IPS-15b (cell line): ENCODE measurements around the gene EVPL.

Experiments used
- H3K27me3 ChIP-seq: one replicate; pipeline ENCODE4 v1.6.1; 2013; ENCODE audit warnings: low read length; ENCODE audit not compliant: control insufficient read depth, insufficient read depth
- H3K36me3 ChIP-seq: one replicate; pipeline ENCODE4 v1.6.1; 2013; ENCODE audit warnings: low read length; ENCODE audit not compliant: control insufficient read depth, insufficient read depth
- H3K4me1 ChIP-seq: one replicate; pipeline ENCODE4 v1.6.1; 2013; ENCODE audit warnings: mild to moderate bottlenecking, low read length; ENCODE audit not compliant: control insufficient read depth, insufficient read depth
- H3K4me3 ChIP-seq: one replicate; pipeline ENCODE4 v1.5.1; 2013; ENCODE audit warnings: low read depth, low read length
- H3K9ac ChIP-seq: one replicate; pipeline ENCODE4 v1.6.1; 2013; ENCODE audit warnings: low read depth, mild to moderate bottlenecking, low read length
- H3K9me3 ChIP-seq: one replicate; pipeline ENCODE4 v1.6.1; 2013; ENCODE audit warnings: mild to moderate bottlenecking, low read length; ENCODE audit not compliant: control insufficient read depth, insufficient read depth

EVPL gene

DNA sequence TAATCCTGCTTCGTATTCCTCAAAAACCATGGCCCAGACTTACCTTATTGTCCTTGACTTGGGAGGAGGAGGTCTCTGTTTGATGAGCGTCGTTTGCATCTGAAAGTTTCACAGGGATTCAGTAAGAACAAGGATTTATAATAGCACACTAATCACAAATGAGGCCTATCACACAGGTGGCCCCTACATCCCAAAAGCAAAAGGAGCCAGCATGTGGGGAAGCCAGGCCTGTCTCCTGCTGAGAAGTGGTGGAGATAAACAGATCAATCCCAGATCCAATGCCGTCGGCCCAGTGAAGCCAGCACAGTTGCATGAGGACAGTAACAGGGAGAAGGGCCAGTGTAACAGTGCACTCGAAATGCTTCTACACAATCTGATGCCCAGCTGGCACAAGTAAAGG, 13.3 kb upstream of the EVPL start:
- Histone ChIP-seq H3K4me3 (no peak overlapping the region), H3K4me1 (peaks cover 6% of the 10 kb centered on the region), H3K36me3 (peaks cover 46% of the 10 kb centered on the region)

DNA sequence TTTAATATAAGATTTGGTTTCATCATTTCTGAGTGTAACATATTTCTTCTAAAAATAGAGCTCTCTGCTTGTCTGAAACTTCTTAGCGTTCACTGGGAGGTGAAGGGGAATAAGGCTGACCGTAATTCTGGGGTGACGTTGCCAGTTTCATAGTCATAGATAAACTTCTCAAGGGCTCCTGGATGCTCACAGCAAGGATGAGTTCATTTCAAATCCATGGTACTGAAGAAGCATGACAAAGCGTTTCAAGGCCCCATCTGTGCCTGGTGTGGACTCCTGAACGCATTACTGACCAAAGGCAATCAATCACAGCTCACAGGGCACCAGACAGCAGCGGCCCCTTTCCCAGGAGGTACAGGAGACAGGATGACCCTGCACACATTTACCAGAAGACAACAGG, 12.0 kb upstream of the EVPL start:
- Histone ChIP-seq H3K4me1 (peaks cover 6% of the 10 kb centered on the region), H3K36me3 (peaks cover 37% of the 10 kb centered on the region), H3K4me3 (no peak overlapping the region), H3K27me3 (no peaks in the 10 kb centered on the region), H3K9ac (no peak overlapping the region), H3K9me3 (no peaks in the 10 kb centered on the region)

More for the DNA sequence above, 13.3 kb upstream of the EVPL start:
- Histone ChIP-seq H3K9me3 (no peaks in the 10 kb centered on the region), H3K27me3 (no peaks in the 10 kb centered on the region), H3K9ac (no peak overlapping the region)

DNA sequence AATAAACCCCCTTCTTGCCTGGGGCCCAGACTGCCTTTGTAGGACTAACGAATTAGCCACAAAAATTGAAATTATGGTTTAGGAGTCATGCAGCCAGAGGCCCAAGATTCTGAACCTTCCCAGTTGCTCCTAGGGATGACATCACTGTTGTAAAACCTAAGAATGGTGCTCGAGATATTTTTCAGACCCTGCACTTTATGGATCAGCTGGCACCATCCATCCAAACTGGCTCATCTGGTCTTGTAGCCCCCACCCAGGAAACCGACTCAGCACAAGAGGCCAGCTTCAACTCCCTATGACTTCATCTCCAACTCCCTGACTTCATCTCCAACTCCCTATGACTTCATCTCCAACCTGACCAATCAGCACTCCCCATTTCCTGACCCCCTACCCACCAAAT, 10.9 kb upstream of the EVPL start:
- peaks cover 26% of the 10 kb centered on the region for H3K36me3 ChIP-seq
- peaks cover 6% of the 10 kb centered on the region for H3K4me1 ChIP-seq
- no peaks in the 10 kb centered on the region for H3K9me3 ChIP-seq
- no peak overlapping the region for H3K4me3 ChIP-seq
- H3K9ac ChIP-seq, result no peak overlapping the region
- no peaks in the 10 kb centered on the region for H3K27me3 ChIP-seq

DNA sequence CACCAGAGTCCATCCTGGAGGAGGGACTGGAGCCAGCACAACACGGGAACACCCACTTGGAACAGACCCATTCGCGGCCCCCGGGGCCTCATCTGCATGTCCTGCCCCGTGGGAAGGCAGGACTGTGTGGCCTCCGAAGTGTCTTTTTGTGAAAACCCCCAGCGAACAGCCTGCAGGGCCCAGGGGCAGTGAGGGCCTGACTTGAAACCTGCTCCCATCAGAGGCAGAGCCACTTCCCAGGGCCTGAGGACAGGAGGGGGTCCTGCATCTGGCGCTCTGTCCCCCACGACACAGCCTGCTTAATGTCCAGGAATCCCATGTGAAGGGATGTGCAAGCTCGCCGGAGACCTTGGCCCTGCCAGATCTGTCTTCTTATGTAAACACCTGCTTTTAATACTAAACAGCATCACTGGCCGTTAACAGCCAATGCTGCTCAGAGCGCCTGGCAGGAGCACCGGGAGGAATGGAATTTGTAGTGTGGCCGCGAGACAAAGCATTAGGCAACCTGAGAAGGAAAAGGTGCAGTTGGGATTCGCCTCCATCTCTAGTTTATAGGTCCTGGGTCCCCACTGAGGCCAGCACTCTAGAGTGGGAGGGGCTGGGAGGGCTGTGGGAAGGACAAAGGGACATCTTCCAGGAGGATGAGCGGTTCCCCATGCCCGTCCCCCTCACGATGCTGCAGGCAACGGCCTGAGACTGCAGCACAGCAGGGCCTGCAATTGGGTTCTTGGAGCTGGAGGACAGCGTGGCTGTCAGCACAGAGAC, 9.6 kb upstream of the EVPL start:
- H3K9ac ChIP-seq, result no peak overlapping the region
- H3K9me3 ChIP-seq, result no peaks in the 10 kb centered on the region
- H3K36me3 ChIP-seq, result peaks cover 22% of the 10 kb centered on the region

DNA sequence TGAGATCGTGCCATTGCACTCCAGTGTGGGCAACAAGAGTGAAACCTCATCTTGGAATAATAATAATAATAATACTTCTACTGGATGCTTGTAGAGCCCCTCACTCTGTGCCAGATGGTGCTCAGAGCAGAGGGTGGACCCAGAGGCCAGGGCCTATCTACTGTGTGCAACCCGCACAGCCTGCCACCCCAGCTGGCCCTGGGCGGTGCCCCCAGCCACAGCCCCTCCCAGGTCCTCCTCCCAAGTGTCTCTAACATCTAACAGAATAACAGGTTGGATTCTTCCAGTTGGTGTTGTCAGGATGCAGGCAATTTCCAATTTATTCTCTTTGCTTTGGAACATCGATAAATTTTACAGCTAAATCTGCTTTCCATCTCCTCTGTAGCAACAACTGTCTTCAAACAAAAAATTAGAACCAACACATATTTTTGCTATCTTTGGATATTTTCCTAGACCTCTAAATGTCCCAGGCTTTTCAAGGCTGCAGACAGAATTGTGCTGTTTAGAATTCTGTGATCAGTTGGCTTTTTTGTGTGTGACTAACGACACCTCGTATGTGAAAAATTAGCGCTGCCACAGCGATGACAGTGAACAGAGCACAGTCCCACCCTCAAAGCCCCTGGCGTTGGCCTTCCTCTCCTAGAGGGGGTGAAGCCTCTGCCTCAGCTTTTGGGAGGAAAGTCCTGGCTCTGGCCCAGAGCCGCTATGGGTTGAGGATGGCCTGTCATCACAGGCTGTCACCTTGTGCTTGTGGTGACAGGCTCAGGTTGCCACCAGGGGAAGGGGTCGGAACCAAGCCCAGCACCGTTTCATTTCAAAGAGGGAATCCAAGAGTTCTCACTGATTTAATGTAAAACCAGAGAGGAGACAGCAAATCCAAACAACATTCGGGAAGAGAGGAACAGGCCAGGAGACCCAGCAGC, 7.6 kb upstream of the EVPL start:
- Histone ChIP-seq H3K4me3 (no peak overlapping the region), H3K27me3 (no peaks in the 10 kb centered on the region), H3K9ac (no peak overlapping the region), H3K4me1 (peaks cover 2% of the 10 kb centered on the region), H3K9me3 (no peaks in the 10 kb centered on the region), H3K36me3 (peaks cover 3% of the 10 kb centered on the region)

More for the DNA sequence above, 9.6 kb upstream of the EVPL start:
- Histone ChIP-seq H3K27me3 (no peaks in the 10 kb centered on the region), H3K4me1 (peaks cover 6% of the 10 kb centered on the region), H3K4me3 (no peak overlapping the region)

DNA sequence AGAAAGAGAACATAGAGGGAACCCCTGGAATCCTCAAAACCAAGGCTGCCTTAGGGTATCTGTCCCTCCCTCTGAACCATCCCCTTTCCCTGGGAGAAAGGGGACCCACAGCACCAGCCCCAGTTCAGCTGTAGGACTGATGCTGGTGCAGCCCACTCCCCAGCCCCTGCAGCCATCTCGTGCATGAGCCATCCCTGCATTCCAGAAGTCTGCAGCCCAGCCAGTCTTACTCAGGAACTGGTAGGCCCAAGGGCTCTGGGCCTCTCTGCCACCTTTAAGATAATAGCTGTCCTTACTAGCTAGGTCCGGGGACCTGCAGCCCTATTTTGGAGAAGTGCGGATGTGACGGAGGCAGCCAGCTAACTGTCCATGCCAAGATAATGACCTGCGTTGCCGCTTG, 6.0 kb upstream of the EVPL start:
- H3K9me3 ChIP-seq, result no peaks in the 10 kb centered on the region
- peaks cover 4% of the 10 kb centered on the region for H3K4me1 ChIP-seq
- H3K4me3 ChIP-seq, result no peak overlapping the region
- H3K36me3 ChIP-seq, result no peaks in the 10 kb centered on the region
- no peaks in the 10 kb centered on the region for H3K27me3 ChIP-seq
- no peak overlapping the region for H3K9ac ChIP-seq

DNA sequence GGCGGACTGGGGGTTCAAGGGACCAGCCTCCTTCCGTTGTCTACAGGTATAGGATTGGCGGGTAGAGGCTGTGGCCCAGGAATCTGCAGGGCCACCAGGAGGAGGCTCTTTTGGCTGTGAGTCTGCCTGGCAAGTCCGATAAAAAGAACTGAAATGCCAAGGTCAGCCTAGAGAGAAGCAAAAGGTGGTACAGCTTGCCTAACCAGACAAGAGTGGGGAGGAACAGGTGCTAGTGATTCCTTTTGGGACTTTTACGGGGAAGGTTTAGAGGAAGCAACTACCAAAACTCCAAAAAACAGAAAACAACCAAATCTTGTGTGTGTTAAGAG, 5.6 kb upstream of the EVPL start:
- Histone ChIP-seq H3K9ac (no peak overlapping the region), H3K4me1 (peaks cover 4% of the 10 kb centered on the region), H3K27me3 (no peaks in the 10 kb centered on the region), H3K9me3 (no peaks in the 10 kb centered on the region), H3K4me3 (no peak overlapping the region), H3K36me3 (no peaks in the 10 kb centered on the region)

DNA sequence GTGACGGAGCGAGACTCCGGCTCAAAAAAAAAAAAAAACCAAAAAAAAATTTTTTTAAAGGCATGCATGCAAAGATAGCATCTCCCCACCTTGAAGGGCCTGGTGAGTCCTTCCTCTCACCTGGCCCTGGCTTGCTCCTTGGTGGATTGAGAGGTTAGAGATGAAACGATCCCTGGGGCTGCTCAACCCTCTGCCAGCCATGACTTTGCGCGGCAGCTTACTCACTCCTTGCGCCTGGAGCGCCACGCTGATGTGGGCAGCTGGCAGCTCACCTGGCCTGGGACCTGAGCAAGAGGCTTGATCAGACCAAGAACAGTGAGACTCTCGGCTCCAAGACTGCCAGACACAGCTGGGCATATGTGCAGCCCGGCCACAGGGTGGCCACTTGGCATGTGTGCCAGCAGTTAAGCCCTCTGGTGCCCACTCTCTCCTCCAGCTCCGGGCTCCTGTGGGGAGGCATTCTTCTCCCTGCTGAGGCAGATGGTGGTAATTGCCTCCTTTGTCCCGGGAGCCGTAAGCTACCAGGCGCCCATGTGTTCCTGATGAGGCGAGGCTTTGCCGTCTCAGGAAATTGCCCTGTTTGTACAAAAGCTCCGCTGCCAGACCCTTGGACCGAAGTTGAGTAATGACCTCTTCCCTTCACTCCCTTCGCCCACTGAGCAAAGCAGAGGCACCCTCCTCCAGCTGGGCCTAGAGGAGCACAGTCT, 5.1 kb upstream of the EVPL start:
- no peaks in the 10 kb centered on the region for H3K9me3 ChIP-seq
- H3K4me1 ChIP-seq, result peaks cover 4% of the 10 kb centered on the region
- H3K4me3 ChIP-seq, result no peak overlapping the region
- no peak overlapping the region for H3K9ac ChIP-seq
- no peaks in the 10 kb centered on the region for H3K27me3 ChIP-seq
- H3K36me3 ChIP-seq, result no peaks in the 10 kb centered on the region

DNA sequence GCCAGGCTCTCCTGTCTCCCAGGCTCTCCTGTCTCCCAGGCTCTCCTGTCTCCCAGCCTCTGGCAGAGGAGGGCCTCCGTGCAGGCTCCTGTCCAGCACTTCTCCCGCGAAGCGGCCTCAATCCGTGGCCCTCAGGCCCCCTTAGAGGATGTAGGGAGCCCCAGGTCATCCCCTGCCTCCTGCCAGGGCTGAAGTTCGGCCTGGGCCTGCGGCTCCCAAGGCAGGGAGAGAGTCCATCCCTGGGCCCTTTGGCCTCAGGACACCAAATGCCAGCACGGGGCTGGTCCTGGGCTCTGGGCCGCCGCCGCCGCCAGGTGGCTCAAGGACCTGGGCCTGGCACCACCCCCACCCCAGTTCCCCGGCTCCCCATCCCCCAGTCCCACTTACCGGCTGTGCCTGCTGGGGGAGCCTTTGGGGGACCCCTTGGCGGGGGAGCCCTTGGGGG, 370 bp downstream of the EVPL start:
- Histone ChIP-seq H3K36me3 (no peaks in the 10 kb centered on the region), H3K4me3 (no peak overlapping the region), H3K9me3 (no peaks in the 10 kb centered on the region), H3K4me1 (peaks cover 4% of the 10 kb centered on the region), H3K27me3 (no peaks in the 10 kb centered on the region), H3K9ac (no peak overlapping the region)

DNA sequence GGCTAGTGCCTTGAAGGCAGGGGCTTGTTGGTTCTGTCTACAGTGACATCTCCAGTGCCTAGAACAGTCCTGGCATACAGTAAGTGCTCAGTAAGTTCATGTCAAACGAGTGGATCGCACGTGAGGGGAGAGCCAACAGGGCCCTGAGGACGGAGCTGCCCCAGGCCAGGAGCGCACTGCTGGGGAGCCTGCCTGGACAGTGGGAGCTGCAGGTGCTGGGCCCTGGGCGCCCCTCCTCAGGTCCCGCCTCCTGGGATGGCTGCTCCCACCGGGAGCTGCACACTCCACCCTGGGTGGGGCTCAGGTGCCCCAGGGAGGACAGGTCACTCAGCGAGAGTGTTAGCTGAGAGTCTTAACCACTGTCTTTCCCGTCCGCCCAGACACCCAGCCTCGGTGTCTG, 1.8 kb downstream of the EVPL start:
- Histone ChIP-seq H3K9me3 (no peaks in the 10 kb centered on the region), H3K9ac (no peak overlapping the region), H3K4me1 (peaks cover 4% of the 10 kb centered on the region), H3K27me3 (no peaks in the 10 kb centered on the region), H3K36me3 (no peaks in the 10 kb centered on the region), H3K4me3 (no peak overlapping the region)

DNA sequence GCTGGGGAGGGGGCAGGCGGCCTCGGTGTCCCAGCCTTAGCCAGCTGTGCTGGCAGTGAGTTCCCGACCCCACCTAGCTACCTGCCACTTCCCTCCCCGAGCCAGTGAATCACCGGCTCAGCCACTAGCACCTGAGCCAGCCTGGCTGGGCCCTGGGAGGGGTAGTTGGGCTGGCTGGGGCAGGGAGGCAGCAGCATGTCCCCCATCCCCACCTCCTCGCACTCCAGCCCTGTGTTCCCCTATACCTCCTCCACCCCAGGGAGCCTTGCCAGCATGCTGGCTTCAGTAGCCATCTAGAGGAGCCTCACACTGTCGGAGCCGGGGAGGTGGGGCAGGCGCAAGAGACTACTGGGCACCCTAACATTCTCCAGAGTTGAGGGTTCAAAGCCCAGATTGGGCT, 2.8 kb downstream of the EVPL start:
- no peaks in the 10 kb centered on the region for H3K9me3 ChIP-seq
- no peaks in the 10 kb centered on the region for H3K27me3 ChIP-seq
- no peaks in the 10 kb centered on the region for H3K4me1 ChIP-seq
- H3K36me3 ChIP-seq, result no peaks in the 10 kb centered on the region
- no peak overlapping the region for H3K9ac ChIP-seq
- no peak overlapping the region for H3K4me3 ChIP-seq
